Mesenteric fat pad (tissue), 1 donor: ENCODE measurements around the gene DIPK1A. TPM values are rescaled to one million over a fixed set of nuclear protein-coding genes. Genes with fewer than 3 reads are reported as not detected.
"Not testable (repeated sequence)": the region's sequence is repeated elsewhere in the genome, so short reads cannot be mapped to it uniquely, and the experiment has no call there.

Experiments
- DNase-seq: peaks from one replicate; pipeline ENCODE4 v3.0.0-alpha.2; 2020; ENCODE audit warnings: low spot score
- total RNA-seq: library from RNA; stranded (reverse); fragmentation: NEBNext Ultra II Directional; extraction: Animal tissue kit (Norgen Biotek cat#: 25700); gene quantifications from one replicate; pipeline ENCODE4 v1.2.1, GENCODE V29; 2021
- donor health status: DM: yes; HTN: yes; CAD: no.

DIPK1A gene
- total RNA-seq, 1 donor from 2014 or later = 25.9 TPM

GRCh38 chr1:92980732-92981647, 19.7 kb upstream of the DIPK1A start:
- DNase-seq = no peak

- no peak for DNase-seq
These were observed 14.4 kb upstream of the DIPK1A start for GRCh38 chr1:92975551-92976232.

GRCh38 chr1:92974112-92974511, 12.8 kb upstream of the DIPK1A start:
- not testable (repeated sequence) for DNase-seq

- no peak for DNase-seq
These were observed 12.1 kb upstream of the DIPK1A start for GRCh38 chr1:92973203-92973897.

- DNase-seq = no peak
These were observed 11.3 kb upstream of the DIPK1A start for GRCh38 chr1:92972409-92973129.

- not testable (repeated sequence) for DNase-seq
These were observed 10.7 kb upstream of the DIPK1A start for GRCh38 chr1:92971932-92972331.

- DNase-seq = no peak
These were observed 9.9 kb upstream of the DIPK1A start for GRCh38 chr1:92970990-92971689.

- no peak for DNase-seq
These were observed 8.3 kb upstream of the DIPK1A start for GRCh38 chr1:92969517-92969916.

GRCh38 chr1:92968138-92969032, 7.1 kb upstream of the DIPK1A start:
- DNase-seq = no peak

GRCh38 chr1:92964998-92965397, 3.7 kb upstream of the DIPK1A start:
- DNase-seq = no peak

GRCh38 chr1:92964316-92964715, 3.1 kb upstream of the DIPK1A start:
- no peak for DNase-seq

GRCh38 chr1:92961896-92962752, 862 bp upstream of the DIPK1A start:
- no peak for DNase-seq

- DNase-seq = no peak
These were observed 699 bp downstream of the DIPK1A start for GRCh38 chr1:92960395-92961130.

- no peak for DNase-seq
These were observed 2.9 kb downstream of the DIPK1A start for GRCh38 chr1:92958203-92958970.

- no peak for DNase-seq
These were observed 4.1 kb downstream of the DIPK1A start for GRCh38 chr1:92957030-92957734.

- no peak for DNase-seq
These were observed 4.8 kb downstream of the DIPK1A start for GRCh38 chr1:92956254-92957029.
